SU-DHL-6 (cell line): ENCODE results near the gene RBM4B.

Experiments
- CTCF ChIP-seq: fragments of 200-600 bp; sonication (generic); IDR thresholded peaks from one replicate; pipeline ENCODE4 v1.5.1; 2017; ENCODE audit warnings: antibody characterized with exemption, mild to moderate bottlenecking, low read length, moderate library complexity; ENCODE audit not compliant: insufficient read depth, poor library complexity, severe bottlenecking
- EZH2phosphoT487 ChIP-seq: fragments of 200-600 bp; sonication (generic), shearing (Covaris generic); conservative IDR thresholded peaks from 2 replicates; pipeline ENCODE4 v1.6.1; 2018; ENCODE audit warnings: mild to moderate bottlenecking, antibody characterized with exemption, low read length, moderate library complexity, mixed read lengths

GRCh38 chr11:66653123-66653522 is 24.6 kb downstream of the RBM4B start:
- TF ChIP-seq CTCF (no peak), EZH2phosphoT487 (no peak)
